Activated effector memory CD4-positive, alpha-beta T cell treated with Interleukin-2 at 50 U/mL for 16 hours (primary cell): Measurements from ENCODE around the gene RPGRIP1.
"Not testable (repeated sequence)": the region's sequence is repeated elsewhere in the genome, so short reads cannot be mapped to it uniquely, and the experiment has no call there.

Experiments used
- DNase-seq: peaks from one replicate; pipeline ENCODE4 v3.0.0-alpha.2; 2020

RPGRIP1 gene

DNA sequence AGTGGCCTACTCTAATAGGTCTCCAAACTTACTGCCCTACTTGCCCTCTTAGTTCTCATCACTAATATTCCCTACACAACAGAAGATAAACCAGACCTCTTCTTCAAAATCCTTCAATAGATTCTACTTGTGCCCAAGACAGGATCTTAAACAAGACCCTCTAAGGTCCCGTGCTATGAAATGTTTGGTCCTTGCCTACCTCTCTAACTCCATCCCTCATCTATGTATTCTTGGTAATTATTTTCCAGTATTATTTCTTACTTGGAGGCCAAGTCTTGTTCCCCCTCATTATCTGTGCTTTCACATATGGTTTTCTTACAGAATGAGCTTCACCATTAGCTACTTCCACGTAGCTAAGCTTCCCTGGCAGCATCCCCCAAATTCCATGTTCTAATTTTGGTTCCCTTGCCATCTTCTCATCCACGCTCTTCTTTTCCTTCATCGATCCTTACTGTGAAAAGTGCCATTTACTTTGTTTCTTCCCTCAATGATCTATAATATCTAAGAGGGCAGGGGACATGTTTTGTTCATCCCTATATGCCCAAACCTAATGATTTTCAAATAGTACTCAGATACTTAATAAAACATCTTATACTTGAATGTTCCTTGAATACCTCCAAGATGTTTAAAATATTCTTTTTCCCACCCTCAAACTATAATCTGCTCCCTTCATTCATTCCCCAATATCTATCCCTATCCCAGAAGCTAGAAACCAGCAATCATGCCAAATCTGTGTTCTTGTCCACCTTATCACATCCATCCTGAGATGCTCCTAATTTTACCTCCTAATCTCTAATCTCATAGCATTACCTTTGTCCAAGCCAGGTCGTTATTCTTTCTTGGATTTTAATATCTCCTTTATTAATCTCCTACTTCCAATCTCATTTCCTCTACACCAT lies 20.7 kb upstream of the RPGRIP1 start:
- no peak for DNase-seq

GRCh38 chr14:21261824-21262223 lies 18.1 kb upstream of the RPGRIP1 start:
- DNase-seq, result no peak

- DNase-seq, result no peak
Measured at GRCh38 chr14:21262410-21262809, 17.5 kb upstream of the RPGRIP1 start.

DNA sequence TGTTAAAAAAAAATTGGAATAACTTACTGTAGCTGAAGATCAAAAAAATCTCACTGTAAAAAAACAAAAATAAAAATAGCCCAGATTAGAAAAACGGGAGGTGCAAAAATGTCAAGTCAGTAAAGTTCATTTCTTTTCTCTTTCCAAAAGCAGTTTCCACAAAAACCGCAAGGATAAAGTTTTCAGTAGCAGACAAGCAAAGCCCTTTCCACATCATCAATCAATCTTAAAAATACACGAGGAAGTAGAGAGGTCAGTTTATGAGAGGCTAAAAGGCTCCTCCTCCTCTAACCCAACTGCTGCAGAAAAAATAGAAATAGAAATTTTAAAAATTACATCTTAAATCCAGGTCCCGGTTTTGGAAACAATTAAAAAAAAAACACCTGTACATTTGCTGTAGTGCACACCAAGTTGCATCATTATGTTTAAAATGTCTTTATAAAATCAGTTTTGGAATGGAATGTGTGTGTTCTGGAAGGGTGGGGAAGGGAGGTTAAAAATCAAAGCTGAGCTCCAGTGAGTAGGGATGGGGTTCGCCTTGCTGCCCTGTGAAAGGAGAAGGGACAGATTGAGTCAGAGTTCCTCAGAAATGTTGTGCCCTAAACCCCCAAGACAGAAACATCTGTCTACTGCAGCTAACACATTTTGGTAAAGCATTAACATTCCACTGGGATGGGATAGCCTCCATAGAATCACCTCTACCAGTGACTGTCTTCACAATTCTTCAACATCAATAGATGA lies 16.4 kb upstream of the RPGRIP1 start:
- no peak for DNase-seq

DNA sequence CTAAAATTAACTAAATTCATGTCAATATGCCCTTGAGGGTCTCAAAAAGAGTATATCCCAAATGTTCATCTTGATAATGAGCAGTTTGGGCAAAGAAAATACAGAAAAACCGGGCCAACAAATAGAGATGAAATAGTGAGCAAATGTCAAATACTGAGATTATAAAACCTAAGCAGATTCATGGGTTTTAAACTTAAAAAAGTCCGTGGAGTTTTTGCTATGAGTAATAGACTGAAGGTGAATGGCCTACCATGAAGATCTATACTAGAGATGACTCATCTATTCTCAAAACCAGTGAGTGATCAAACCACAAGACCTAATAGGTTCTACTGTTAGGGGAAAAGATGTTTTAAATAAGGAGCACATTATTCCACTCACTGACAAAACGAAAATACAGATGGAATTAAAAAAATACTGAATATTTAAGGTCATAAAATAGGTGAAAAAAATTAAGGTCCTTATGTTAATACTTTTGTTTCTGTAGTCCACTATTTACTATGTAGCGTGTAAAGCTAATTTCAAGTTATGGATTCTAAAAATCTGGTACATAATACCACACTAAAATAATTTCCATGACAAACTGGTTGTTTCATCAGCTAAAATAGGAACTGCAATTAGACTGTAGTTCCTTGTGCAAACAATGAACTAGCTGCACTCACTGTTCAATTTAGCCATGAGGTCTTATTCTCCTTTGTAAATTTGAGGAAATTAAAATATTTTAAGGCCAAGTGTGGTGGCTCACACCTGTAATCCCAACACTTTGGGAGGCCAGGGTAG lies 15.7 kb upstream of the RPGRIP1 start:
- no peak for DNase-seq

DNA sequence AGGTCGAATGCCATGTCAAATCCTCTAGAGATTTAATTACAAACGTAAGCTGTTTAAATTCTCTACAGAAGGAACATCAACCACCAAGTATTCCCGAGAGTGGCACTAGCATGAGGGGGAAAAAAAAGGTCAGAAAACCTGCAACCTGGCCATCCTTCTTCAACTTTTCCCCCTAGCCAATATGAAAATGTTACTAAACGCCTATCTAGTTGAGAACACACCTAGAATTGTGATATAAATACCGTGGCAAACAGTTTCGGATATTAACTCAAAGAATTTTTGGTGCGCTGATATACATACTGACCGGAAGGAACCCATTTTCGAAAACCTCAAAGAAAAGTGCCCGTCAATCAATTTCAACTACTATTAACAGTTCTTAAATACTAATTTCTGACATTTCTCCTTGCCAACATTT lies 12.4 kb upstream of the RPGRIP1 start:
- no peak for DNase-seq

- DNase-seq, result no peak
Measured at GRCh38 chr14:21267886-21268616, 11.8 kb upstream of the RPGRIP1 start.

- no peak for DNase-seq
Measured at GRCh38 chr14:21268617-21269251, 11.1 kb upstream of the RPGRIP1 start.

- peak; percentile 100 for DNase-seq
Measured at GRCh38 chr14:21269252-21270046, 10.4 kb upstream of the RPGRIP1 start, which contains the start of gene HNRNPC. Gene HNRNPC (minus strand): TSS chr14:21269442. CDS start chr14:21234193, 35,249 bp downstream.

- DNase-seq, result not testable (repeated sequence)
Measured at GRCh38 chr14:21272661-21273060, 7.2 kb upstream of the RPGRIP1 start.

DNA sequence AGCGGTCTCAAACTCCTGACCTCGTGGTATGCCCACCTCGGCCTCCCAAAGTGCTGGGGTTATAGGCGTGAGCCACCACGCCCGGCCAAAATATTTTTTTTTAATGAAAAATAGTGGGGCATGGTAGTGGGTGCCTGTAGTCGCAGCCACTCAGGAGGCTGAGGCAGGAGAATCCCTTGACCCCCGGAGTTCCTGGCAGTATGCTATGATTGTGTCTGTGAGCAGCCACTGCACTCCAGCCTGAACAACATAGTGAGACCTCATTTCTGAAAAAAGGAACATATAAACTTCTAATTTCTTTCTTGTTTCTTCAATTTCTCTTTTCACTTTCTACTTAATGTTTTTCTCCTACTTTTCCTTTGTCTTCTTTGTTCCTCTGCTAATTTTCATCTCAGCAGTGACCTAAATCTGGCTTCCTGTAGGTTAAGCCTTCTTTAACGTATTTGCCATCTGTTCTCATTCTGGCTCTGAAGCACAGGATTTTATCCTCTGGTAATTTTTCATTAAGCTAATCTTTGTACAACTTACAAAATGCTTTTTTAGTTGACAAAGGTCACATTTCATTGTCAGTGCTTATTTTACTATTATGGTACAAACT lies 4.5 kb upstream of the RPGRIP1 start:
- DNase-seq, result no peak

DNA sequence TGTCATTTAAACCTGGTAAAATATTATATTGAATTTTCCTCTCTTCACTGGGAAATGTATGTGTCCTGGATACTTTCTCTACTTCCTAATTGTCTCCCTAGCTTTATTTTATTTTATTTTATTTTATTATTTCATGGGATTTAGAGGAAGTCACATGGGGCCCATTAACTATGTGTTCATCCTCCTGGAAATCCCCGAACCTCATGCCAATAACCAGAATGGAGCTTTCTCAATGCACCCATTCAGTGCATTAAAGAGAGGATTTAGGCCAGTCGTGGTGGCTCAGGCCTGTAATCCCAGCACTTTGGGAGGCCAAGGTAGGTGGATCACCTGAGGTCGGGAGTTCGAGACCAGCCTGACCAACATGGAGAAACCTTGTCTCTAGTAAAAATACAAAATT lies 1.3 kb upstream of the RPGRIP1 start:
- DNase-seq, result no peak

GRCh38 chr14:21281917-21282316 lies 2.0 kb downstream of the RPGRIP1 start:
- not testable (repeated sequence) for DNase-seq

DNA sequence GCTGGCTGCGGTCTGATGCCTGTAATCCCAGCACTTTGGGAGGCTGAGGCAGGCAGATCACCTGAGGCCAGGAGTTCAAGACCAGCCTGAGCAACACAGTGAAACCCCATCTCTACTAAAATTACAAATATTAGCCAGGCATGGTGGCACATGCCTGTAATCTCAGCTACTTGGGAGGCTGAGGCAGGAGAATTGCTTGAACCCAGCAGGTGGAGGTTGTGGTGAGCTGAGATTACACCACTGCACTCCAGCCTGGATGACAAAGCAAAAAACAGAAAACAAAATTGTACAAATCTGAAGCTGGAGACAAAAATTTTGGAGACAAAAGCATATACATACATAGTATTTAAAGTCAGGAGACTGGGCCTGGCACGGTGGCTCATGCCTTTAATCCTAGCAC lies 6.6 kb downstream of the RPGRIP1 start:
- not testable (repeated sequence) for DNase-seq

- DNase-seq, result no peak
Measured at GRCh38 chr14:21287168-21287567, 7.3 kb downstream of the RPGRIP1 start.

DNA sequence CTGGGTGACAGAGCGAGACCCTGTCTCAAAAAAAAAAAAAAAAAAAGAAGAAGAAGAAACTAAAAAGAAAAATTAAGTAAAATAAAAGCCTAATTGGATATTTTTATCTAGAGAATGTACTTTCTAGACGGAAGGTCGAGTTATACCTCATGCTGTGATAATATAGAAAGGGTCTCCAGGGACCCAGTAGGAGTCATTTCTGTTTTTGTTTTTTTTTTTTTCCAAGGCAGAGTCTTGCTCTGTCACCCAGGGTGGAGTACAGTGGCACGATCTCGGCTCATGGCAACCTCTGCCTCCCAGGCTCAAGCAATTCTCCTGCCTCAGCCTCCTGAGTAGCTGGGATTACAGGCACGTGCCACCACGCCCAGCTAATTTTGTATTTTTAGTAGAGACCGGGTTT lies 14.1 kb downstream of the RPGRIP1 start:
- not testable (repeated sequence) for DNase-seq

- no peak for DNase-seq
Measured at GRCh38 chr14:21298358-21298757, 18.5 kb downstream of the RPGRIP1 start.

GRCh38 chr14:21299562-21300130 lies 19.8 kb downstream of the RPGRIP1 start:
- DNase-seq, result no peak

GRCh38 chr14:21300892-21301291 lies 21.0 kb downstream of the RPGRIP1 start:
- no peak for DNase-seq
